Motor neuron (in vitro differentiated cells): ENCODE measurements around the gene GLRX5. TPM values are rescaled to one million over a fixed set of nuclear protein-coding genes. Genes with fewer than 3 reads are reported as not detected.

Experiments
- ATAC-seq, 8 experiments: fragments of 200-7000 bp; cut with Tn5 transposase; replicated peaks in 6 of 8; 2 replicates each; pipeline ENCODE4 v1.8.0; 2021; ENCODE audit warnings: mild to moderate bottlenecking in 8 of 8, moderate library complexity in 8 of 8
- H3K27ac ChIP-seq, 2 donors: fragments of 250-450 bp; sonication (Bioruptor Pico); 2 replicates each; pipeline ENCODE4 v1.9.0; 2021; ENCODE audit warnings: antibody characterized with exemption in 2 of 2, mild to moderate bottlenecking in 2 of 2, moderate library complexity in 1 of 2
- H3K4me1 ChIP-seq, 2 donors: fragments of 250-450 bp; sonication (Bioruptor Pico); replicated peaks in 1 of 2; 2 replicates each; pipeline ENCODE4 v1.6.1; 2021; ENCODE audit warnings: antibody characterized with exemption in 2 of 2, mild to moderate bottlenecking in 2 of 2, moderate library complexity in 1 of 2
- H3K4me3 ChIP-seq, 5 donors: fragments of 250-450 bp; sonication (Bioruptor Pico); 2 replicates each; pipeline ENCODE4 v1.9.0; 2021; ENCODE audit warnings: antibody characterized with exemption in 5 of 5, mild to moderate bottlenecking in 5 of 5, moderate library complexity in 4 of 5
- WGBS, 10 experiments: fragments of 450-650 bp; shearing (Covaris generic); methylation state at CpG; one replicate each; pipeline ENCODE4 v1.0.0; 2022; 5-methylcytosine and 5-hydroxymethylcytosine counted together
- in situ Hi-C, 9 experiments: fragments of 400-800 bp; cut with MboI; loops; one replicate each; pipeline ENCODE4 v1.15.0; 2021; ENCODE audit warnings: low sequenced_read_pairs in 9 of 9, low pct_unique_long_range_greater_than_20kb in 2 of 9; ENCODE audit not compliant: unreplicated experiment in 9 of 9
- total RNA-seq, 8 experiments: library from RNA; unstranded; fragments of 300-600 nt; gene quantifications; 2 replicates each; pipeline versions ENCODE4 v1.2.3 to v1.2.4, GENCODE V29; 2022

GLRX5 gene
- total RNA-seq: 10 to 100 TPM; 26.4 to 62.7 (median 41.4) TPM

DNA sequence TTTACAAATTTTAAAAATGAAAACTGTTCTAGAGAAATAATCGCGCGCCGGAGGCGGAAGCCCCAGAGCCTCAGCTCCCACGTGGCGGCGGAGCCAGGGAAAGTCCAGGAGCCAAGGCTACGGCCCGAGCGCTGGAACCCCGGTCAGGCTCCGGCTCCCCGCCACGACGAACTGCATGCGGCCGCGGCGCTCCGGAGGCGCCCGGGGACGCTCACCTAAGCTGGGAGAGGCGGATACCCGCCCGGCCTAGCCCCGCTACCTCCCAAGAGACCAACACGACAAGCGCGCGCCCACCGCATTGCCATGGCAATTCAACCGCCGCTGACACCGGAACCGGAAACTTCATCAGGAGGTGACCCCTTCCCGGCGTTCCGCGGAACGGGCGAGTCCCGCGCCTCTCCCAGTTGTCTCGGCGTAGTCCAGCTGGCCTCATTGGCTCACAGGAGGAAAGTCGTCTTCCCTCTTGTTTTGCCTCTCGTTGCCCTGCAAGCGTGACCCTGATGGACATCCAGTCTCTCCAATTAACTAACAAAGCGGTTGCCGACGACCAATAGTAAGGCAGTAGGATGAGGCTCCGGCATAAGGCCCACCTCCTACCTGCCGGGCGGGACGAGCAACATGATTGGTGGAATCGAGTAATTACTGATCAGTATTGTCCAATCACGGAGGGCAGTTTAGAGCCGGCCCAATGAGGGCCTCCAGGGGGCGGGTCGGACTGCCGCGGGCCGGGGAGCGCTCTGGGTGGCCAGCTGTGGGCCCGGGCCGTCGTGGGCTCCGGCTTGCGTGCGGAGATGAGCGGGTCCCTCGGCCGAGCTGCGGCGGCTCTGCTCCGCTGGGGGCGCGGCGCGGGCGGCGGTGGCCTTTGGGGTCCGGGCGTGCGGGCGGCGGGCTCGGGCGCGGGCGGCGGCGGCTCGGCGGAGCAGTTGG is at the start of gene GLRX5:
GLRX5 (plus strand) TSS at position 752 of the 927 bp plus-strand sequence; CDS start at position 792, 40 bp downstream.
- peak within 1 kb of the TSS; percentile 75 to 99 (median 80) for H3K4me3 ChIP-seq
- peaks cover 21 to 29% of the 10 kb centered on the region in 2 donors for H3K4me1 ChIP-seq
- peak within 1 kb of the TSS; percentile 79 to 92 for H3K27ac ChIP-seq
- WGBS, 10 experiments: 0 to 1% (median 0%) methylated on average over 3 to 16 of the region's 97 CpGs; no CpG with 5 or more reads in 4 of the 10 experiments
- in situ Hi-C loops: loop anchor here in 1 of 9 experiments (25.0 kb wide), 1 partner anchor 397 kb away; no protein-coding TSS in a partner anchor
- ATAC-seq: peak; percentile 87 to 93 (median 90)

DNA sequence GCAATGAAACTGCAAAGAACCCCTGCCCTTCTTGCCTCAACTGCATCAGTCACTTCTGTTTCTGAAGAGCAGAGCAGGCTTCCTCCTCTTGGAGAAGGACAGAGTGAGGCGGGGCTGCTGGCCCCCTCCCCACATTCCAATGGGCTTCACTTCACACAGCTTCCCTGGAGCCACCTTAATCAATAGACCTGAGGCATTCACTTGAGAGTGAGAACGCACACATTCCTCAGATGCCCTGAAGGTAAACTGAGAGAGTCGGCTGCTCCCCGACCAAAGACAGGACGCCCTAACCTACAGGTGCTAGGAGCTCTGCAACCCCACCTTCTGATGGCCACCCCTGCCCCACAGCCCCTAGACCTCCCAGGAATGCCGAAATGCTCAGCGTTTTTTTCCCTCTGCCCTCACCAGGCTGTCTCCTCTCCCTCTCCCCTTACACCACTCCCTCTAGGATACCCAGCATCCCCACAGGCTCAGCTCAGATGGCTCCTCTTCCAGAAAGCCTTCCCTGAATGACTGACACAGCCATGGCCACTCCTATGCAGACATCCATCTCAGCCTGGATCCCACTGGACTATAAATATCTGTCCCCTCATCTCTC is 49.5 kb upstream of the GLRX5 start:
- ATAC-seq: no peak
- H3K4me3 ChIP-seq: no peak overlapping the region
- no peaks in the 10 kb centered on the region for H3K4me1 ChIP-seq
- 70 to 77% methylated on average over 2 to 3 of the region's 7 CpGs; no CpG with 5 or more reads in 8 of the 10 experiments for WGBS, 10 experiments
- no peak overlapping the region for H3K27ac ChIP-seq
- in situ Hi-C loops: no loop called here

DNA sequence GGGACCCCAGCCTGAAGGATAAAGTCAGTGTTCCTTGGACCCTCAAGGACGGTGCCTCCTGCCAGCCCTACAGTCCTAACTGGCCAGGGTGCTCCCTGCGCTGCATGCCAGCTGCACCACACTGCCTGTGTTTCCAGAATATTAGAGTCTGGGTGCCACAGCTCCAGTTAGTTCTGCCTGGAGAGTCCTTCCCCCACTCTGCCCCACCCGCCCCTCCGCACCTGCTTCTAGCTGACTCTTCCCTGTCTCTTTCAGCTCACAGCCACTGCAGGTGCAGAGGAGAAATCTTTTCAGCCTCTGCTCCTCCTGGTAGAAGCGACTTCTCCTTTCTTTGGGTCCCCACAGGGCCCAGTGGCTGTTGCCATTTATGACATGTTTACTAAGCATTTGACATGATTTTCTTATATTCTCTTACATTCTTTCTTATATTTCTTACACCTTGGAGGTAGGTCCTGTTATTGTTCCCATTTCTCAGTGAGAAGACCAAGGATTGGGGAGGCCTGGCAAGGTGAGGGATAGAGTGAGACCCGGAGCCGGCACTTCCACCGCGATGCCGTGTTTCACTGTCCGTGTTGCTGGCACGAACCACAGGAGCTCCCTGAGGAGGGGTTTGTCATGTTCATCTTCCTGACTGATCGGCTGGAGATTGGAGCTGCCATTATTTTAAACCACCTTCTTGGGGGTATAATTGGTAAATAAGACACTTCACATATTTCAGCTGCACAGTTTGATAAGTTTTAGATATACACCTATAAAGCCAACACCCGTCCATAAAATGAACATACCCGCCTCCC is 47.8 kb upstream of the GLRX5 start:
- ATAC-seq: no peak
- Histone ChIP-seq H3K27ac (no peak overlapping the region), H3K4me1 (no peaks in the 10 kb centered on the region), H3K4me3 (no peak overlapping the region)
- WGBS, 10 experiments: 51 to 89% (median 66%) methylated on average over 4 to 11 of the region's 15 CpGs; no CpG with 5 or more reads in 3 of the 10 experiments
- in situ Hi-C loops: no loop called here

DNA sequence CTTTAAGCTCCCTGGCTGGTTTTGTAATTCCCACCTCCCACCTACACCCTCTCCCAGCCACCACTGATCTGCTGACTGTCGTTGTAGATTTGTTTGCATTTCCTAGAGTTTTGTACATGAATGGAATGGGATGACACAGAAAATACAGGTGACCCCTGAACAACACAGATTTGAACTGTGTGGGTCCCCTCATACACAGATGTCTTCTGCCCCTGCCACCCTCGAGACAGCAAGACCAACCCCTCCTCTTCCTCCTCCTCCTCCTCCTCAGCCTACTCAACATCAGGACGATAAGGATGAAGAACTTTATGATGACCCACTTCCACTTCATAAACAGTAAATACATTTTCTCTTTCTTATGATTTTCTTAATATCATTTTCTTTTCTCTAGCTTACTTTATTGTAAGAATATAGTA is 47.2 kb upstream of the GLRX5 start:
- H3K27ac ChIP-seq: no peak overlapping the region
- H3K4me3 ChIP-seq: no peak overlapping the region
- H3K4me1 ChIP-seq: no peaks in the 10 kb centered on the region
- in situ Hi-C loops: no loop called here
- 0 to 80% (median 40%) methylated on average over 1 to 3 of the region's 3 CpGs; no CpG with 5 or more reads in 3 of the 10 experiments for WGBS, 10 experiments
- no peak for ATAC-seq

DNA sequence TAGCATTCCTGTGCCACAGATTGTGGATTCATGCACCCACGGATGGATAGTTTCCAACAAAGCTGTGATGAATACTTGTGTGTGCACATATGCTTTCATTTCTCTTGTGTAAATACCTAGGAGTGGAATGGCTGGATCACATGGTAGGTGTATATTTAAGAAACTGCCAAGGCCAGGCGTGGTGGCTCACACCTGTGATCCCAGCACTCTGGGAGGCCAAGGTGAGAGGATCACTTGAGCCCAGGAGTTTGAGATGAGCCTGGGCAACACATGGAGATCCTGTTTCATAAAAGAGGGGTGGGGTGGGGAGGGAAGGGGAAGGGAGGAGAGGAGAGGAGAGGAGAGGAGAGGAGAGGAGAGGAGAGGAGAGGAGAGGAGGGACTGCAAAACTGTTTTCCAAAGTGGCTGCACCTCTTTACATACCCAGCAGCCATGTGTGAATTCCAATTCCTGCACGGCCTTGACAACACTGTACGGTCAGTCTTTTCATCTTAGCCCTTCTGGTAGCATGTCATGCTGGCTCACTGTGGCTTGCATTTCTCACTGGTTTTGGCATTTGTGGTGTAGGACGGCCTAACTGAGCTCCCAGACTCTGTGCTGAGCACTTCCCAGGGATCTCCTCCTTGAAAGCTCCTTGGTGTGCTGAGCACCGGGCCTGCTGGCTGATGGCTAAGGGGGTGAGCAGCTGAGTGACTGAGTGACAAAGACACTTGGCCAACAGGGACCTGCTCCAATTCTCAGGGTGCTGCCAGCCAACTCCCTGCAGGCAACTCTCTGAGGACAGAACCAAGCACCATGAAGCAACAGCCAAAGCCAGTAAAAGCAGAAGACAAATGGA is 46.3 kb upstream of the GLRX5 start:
- peak in 2 of 8 experiments; percentile 19 to 25 for ATAC-seq
- Histone ChIP-seq H3K4me3 (no peak overlapping the region), H3K4me1 (no peaks in the 10 kb centered on the region), H3K27ac (no peak overlapping the region)
- WGBS, 10 experiments: 50 to 100% (median 65%) methylated on average over 1 to 6 of the region's 6 CpGs; no CpG with 5 or more reads in 6 of the 10 experiments
- in situ Hi-C loops: no loop called here

DNA sequence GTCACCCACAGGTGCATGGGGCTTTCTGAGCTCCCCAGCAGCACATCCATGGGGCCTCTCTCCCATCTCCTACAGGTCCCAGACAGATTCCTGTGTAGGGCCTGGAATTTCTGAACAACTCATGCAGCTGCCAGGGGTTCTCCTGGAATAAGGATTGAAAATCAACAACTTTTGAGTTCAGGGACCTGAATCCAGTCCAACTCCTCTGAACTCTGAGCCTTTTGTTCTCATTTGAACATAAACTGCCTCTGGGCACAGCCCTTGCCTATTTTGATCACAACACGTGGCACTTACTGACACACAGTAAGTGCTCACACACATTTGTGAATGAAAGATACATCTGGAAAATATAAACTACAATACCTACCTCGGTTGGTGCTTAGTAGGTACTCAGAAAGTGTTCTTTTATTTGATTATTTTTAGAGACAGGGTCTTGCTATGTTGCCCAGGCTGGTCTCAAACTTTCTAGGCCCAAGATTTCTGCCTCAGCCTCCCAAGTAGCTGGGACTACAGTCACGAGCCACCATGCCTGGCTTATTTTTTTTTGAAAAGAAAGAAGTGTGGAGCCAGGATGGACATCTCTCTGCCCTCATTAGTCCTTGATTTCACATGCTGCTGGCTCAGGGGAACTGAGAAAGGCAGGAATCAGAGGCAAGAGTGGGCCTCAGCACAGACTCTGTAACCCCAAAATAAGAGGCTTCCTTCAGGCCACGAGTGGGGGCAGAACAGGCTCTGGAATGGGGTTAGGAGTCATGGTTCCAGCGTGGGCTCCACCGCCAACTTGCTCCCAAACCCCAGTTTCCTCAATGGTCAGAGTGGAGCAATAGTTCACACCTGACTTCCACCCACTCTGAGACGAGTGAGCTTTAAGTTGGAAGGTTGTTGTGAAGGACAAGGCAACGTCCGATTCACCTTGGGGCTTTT is 45.4 kb upstream of the GLRX5 start:
- peak in 2 of 8 experiments; percentile 32 to 43 for ATAC-seq
- H3K27ac ChIP-seq: no peak overlapping the region
- 0 to 83% (median 60%) methylated on average over 1 to 7 of the region's 9 CpGs; no CpG with 5 or more reads in 1 of the 10 experiments for WGBS, 10 experiments

DNA sequence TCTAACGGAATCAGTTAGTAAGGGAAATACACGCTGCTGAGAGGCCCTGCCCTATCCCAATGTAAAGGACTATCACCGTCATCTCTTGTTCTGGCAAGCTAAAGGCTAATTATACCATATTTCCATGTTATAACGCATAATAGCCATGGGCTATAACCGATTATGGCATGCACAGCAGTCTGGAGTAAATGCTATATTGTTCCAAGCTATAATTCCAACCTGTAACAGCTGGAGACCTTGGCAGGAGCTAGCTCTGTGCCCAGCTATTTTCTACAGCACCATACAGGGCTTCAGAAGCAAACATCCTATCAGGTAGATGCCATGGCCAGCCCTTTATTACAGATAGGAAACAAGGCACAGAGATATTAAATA is 44.7 kb upstream of the GLRX5 start:
- no peaks in the 10 kb centered on the region for H3K4me1 ChIP-seq
- 26 to 100% (median 80%) methylated on average over 1 to 5 of the region's 5 CpGs; no CpG with 5 or more reads in 3 of the 10 experiments for WGBS, 10 experiments

More for the DNA sequence above, 45.4 kb upstream of the GLRX5 start:
- Histone ChIP-seq H3K4me3 (no peak overlapping the region), H3K4me1 (no peaks in the 10 kb centered on the region)
- in situ Hi-C loops: no loop called here

DNA sequence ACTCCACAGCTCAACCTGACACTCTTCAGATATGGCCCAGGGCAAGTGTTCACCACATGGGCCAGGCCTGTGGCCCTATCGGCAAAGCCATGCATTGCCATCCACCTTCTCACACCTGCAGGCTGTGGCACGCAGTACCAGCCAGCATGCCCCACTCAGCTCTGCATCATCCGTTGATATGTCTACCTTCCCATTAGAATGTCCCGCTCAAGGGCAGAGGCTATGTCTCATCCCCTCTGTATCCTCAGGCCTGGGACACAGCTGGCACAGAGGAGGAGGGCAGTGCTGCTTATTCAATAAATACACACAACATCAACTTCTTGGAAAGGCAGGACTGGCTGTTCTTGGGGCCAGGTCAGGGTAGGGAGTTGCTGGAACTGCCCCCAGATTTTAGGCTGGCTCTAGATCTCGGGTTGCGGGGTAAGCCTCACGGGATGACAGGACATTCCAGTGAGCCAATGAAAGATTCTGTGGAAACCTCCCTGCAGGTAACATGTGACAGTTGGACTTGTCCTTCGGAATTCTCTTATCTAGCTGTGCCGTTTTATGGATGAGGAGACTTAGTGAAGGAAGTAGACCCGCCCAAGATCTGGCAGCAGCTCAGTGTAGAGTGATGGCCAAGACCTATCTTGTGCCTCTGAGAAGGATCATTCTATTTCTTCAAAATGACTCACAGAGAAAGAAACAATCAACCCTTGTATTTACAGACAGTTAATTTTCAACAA is 44.0 kb upstream of the GLRX5 start:
- WGBS, 10 experiments: 10 to 100% (median 75%) methylated on average over 1 to 7 of the region's 10 CpGs; no CpG with 5 or more reads in 2 of the 10 experiments
- H3K27ac ChIP-seq: no peak overlapping the region

More for the DNA sequence above, 44.7 kb upstream of the GLRX5 start:
- peak in 1 of 8 experiments; percentile 71 for ATAC-seq
- in situ Hi-C loops: no loop called here
- Histone ChIP-seq H3K4me3 (no peak overlapping the region), H3K27ac (no peak overlapping the region)

DNA sequence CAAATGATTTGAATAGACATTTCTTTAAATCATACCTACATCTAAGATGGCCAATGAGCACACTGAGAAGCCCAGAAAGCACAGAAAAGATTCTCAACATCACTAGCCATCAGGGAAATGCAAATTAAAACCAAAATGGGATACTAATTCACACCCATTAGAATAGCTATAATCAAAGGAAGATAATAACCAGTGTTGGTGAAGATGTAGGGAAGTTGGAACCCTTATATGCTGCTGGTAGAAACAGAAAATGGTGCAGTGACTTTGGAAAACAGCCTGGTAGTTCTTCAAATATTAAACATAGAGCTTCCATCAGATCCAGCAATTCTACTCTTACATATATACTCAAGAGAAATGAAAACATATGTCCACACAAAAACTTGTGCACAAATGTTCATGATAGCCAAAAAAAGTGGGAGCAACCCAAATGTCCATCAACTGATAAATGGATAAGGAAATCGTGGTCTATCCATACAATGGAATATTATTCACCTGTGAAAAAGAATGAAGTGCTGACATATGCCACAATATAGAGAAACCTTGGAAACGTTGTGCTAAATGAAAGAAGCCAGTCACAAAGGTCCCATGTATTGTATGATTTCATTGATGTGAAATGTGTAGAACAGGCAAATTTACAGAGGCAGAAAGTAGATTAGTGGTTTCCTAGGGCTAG is 42.8 kb upstream of the GLRX5 start:
- Histone ChIP-seq H3K4me1 (no peaks in the 10 kb centered on the region), H3K27ac (no peak overlapping the region), H3K4me3 (no peak overlapping the region)
- in situ Hi-C loops: no loop called here
- 32 to 100% (median 60%) methylated on average over 1 to 2 of the region's 2 CpGs; no CpG with 5 or more reads in 1 of the 10 experiments for WGBS, 10 experiments
- no peak for ATAC-seq

More for the DNA sequence above, 44.0 kb upstream of the GLRX5 start:
- H3K4me3 ChIP-seq: no peak overlapping the region
- in situ Hi-C loops: no loop called here
- no peaks in the 10 kb centered on the region for H3K4me1 ChIP-seq
- ATAC-seq: peak in 2 of 8 experiments; percentile 62 to 75

DNA sequence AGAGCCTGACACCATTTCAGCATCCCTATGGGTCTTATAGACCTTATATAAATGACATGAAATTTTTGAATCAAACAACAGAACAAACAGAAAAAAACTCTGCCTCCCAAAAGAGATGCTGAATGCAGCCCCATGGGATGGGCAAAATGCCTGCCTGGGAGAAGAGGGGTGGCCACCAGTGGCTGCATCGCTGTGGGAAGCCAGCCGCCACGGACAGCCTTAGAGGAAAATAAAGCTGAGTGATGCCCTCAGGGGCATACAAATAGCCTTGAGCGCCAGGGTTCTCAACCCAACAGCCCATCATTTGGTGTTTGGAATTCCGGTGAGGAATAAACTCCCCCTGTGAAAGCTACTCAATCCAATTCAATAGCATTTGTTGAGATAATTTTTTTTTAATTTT is 41.3 kb upstream of the GLRX5 start:
- H3K27ac ChIP-seq: no peak overlapping the region
- no peak overlapping the region for H3K4me3 ChIP-seq
- H3K4me1 ChIP-seq: no peaks in the 10 kb centered on the region
- ATAC-seq: no peak
- in situ Hi-C loops: no loop called here
- WGBS, 10 experiments: 80 to 100% (median 91%) methylated on average over 1 to 5 of the region's 5 CpGs; no CpG with 5 or more reads in 4 of the 10 experiments
